ENCODE measurements around the gene CREB3.

- TF ChIP-seq CTCF (IDR thresholded peaks at IDR 0.05; ENCODE audit: poor library complexity, severe bottlenecking) = no peak
- TF ChIP-seq EP300 (conservative IDR thresholded peaks at IDR 0.05; ENCODE audit: poor library complexity, severe bottlenecking) = no peak
- no peak for TF ChIP-seq POLR2AphosphoS5 (IDR thresholded peaks at IDR 0.05)
- TF ChIP-seq EZH2 (IDR thresholded peaks at IDR 0.05; ENCODE audit: borderline replicate concordance, insufficient read depth, low read length, poor library complexity, severe bottlenecking) = no peak
Measured at GRCh38 chr9:35753466-35753865, 21.0 kb downstream of the CREB3 start.

Data from neural cell (in vitro differentiated cells).